PFSK-1 (cell line): ENCODE data around the gene P2RY12.

ENCODE experiments used
- FOXP2 ChIP-seq: optimal IDR thresholded peaks from 2 replicates; pipeline ENCODE3; 2011; ENCODE audit warnings: borderline replicate concordance, control low read depth, inconsistent platforms; ENCODE audit not compliant: insufficient read depth; ENCODE audit errors: extremely low read length, extremely low read depth
- POLR2AphosphoS5 ChIP-seq: IDR thresholded peaks from 2 replicates; pipeline ENCODE4 v1.6.1; 2012; ENCODE audit warnings: low read depth, mild to moderate bottlenecking, control low read depth, low read length, moderate library complexity
- REST ChIP-seq, 2 experiments: IDR thresholded peaks; 2 replicates each; pipeline versions ENCODE4 v1.6.1 to v1.8.0; 2011 to 2012; ENCODE audit warnings: low read depth in 2 of 2, low read length in 2 of 2, control low read depth in 1 of 2, inconsistent platforms in 1 of 2, mild to moderate bottlenecking in 1 of 2, moderate library complexity in 1 of 2; ENCODE audit not compliant: insufficient read depth in 1 of 2
- SIN3A ChIP-seq: IDR thresholded peaks from 2 replicates; pipeline ENCODE4 v1.6.1; 2012; ENCODE audit warnings: mild to moderate bottlenecking, low read length, moderate library complexity, borderline replicate concordance; ENCODE audit not compliant: insufficient read depth
- TAF1 ChIP-seq: IDR thresholded peaks from 2 replicates; pipeline ENCODE4 v1.6.1; 2012; ENCODE audit warnings: low read length, control low read depth, borderline replicate concordance; ENCODE audit not compliant: insufficient read depth

P2RY12 gene

DNA sequence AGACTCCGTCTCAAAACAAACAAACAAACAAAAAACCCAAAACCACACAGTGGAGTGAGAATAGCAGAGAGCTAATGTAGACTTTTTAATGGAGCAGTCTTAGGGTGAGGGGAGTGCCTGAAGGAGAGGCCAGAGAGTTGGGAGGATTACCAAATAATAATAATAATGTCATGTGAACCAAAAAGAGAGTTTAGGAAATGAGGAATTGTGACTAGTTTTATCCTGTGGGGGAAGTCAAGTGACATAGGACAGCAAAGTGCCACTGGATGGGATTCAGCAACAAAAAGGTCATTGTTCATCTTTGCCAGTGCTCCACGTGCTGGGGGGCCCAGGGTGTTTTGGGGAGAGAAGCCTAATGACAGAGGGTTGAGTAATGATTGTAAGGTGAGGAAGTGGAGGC, 80.8 kb downstream of the P2RY12 start:
- TF ChIP-seq POLR2AphosphoS5 (no peak), FOXP2 (no peak), REST (IDR thresholded peaks at IDR 0.05; ENCODE audit: insufficient read depth in 1 of 2, low read depth in 2 of 2, low read length in 2 of 2) (no peak), TAF1 (no peak), SIN3A (no peak)

DNA sequence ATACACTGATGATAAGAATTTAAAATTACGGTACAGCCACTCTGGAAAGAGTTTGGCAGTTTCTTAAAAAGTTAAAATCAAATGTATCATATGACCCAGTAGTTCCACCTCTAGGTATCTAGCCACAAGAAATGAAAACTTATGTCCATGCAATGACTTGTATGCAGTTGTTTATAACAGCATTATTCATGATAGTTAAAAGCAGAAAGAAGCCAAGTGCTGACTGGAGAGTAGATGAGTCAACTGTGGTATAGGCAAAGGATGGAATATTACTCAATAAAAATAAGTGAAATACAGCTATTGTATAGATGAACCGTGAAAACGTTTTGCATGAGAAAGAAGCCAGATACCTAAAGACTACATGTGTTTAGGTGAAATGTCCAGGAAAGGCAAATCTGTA, 82.8 kb downstream of the P2RY12 start:
- TF ChIP-seq REST (IDR thresholded peaks at IDR 0.05; ENCODE audit: insufficient read depth in 1 of 2, low read depth in 2 of 2, low read length in 2 of 2) (no peak), POLR2AphosphoS5 (no peak), FOXP2 (no peak), TAF1 (no peak), SIN3A (no peak)

DNA sequence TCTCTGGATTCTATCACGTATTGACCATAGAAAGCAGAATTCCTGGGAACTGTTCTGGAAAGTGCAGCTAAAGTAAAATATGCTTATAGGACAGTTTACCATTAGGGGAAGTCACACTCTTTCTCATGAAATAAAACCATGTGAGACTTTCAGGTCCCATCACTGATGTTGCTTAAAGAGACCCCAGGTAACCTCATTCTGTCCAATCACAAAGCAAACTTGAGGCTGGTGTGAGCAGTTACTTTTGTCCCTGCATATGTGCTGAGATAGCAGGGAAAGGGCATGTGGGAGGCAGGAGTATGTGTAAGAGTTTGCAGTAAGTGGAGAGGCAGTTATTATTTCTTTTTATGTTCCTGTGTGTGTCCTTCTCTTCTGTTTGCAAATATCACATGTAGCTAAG, 84.0 kb downstream of the P2RY12 start:
- TF ChIP-seq REST (IDR thresholded peaks at IDR 0.05; ENCODE audit: insufficient read depth in 1 of 2, low read depth in 2 of 2, low read length in 2 of 2): no peak
- TF ChIP-seq SIN3A: no peak
- TF ChIP-seq FOXP2: no peak
- TF ChIP-seq TAF1: no peak
- no peak for TF ChIP-seq POLR2AphosphoS5

- TF ChIP-seq REST (IDR thresholded peaks at IDR 0.05; ENCODE audit: insufficient read depth in 1 of 2, low read depth in 2 of 2, low read length in 2 of 2): no peak
- TF ChIP-seq POLR2AphosphoS5: no peak
- TF ChIP-seq SIN3A: no peak
- TF ChIP-seq FOXP2: no peak
- no peak for TF ChIP-seq TAF1
These were observed 85.5 kb downstream of the P2RY12 start for GRCh38 chr3:151299006-151299405.

DNA sequence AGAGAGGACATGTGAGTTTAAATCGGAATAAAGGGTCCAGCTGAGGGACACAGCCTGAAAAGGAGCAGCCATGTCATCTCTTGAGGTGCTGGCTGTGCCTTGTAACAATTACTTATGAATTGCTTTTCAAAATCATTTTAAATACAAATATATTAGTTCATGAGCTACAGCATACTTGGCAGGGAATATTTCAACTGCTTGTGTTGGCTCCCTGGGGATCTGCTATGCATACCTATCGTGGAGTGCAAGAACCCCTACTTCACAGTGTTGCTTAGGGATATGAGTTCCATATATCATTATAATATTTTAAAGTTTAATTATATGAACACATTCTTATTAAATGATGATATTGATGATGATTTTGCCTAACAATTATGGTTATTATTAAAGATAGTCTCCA, 87.1 kb downstream of the P2RY12 start:
- TF ChIP-seq FOXP2: no peak
- no peak for TF ChIP-seq SIN3A
- TF ChIP-seq POLR2AphosphoS5: no peak
- no peak for TF ChIP-seq REST (IDR thresholded peaks at IDR 0.05; ENCODE audit: insufficient read depth in 1 of 2, low read depth in 2 of 2, low read length in 2 of 2)
- no peak for TF ChIP-seq TAF1
